ENCODE measurements around the gene NEBL.

NEBL gene

GRCh38 chr10:20863008-20863407, 34.1 kb downstream of the NEBL start:
- no peaks in the 10 kb centered on the region for H3K4me1 ChIP-seq (ENCODE audit: control insufficient read depth, insufficient read depth, low read length)
- H3K27me3 ChIP-seq (ENCODE audit: control insufficient read depth in 1 of 2, insufficient read depth in 2 of 2, low read length in 2 of 2): no peaks in the 10 kb centered on the region
- no peak overlapping the region for H3K9ac ChIP-seq (ENCODE audit: low read length in 2 of 2)
- H3K27ac ChIP-seq (ENCODE audit: low read length): no peak overlapping the region
- H3K4me3 ChIP-seq (ENCODE audit: low read length in 2 of 2): no peak overlapping the region
- no peaks in the 10 kb centered on the region for H3K9me3 ChIP-seq (ENCODE audit: control insufficient read depth in 2 of 2, low read length in 2 of 2)
- H3K36me3 ChIP-seq (ENCODE audit: control insufficient read depth in 2 of 2, insufficient read depth in 2 of 2, low read length in 2 of 2): no peaks in the 10 kb centered on the region

- no peaks in the 10 kb centered on the region for H3K36me3 ChIP-seq (ENCODE audit: control insufficient read depth in 2 of 2, insufficient read depth in 2 of 2, low read length in 2 of 2)
- no peak overlapping the region for H3K9ac ChIP-seq (ENCODE audit: low read length in 2 of 2)
- no peak overlapping the region for H3K4me3 ChIP-seq (ENCODE audit: low read length in 2 of 2)
- no peak overlapping the region for H3K27ac ChIP-seq (ENCODE audit: low read length)
- no peaks in the 10 kb centered on the region for H3K27me3 ChIP-seq (ENCODE audit: control insufficient read depth in 1 of 2, insufficient read depth in 2 of 2, low read length in 2 of 2)
- no peaks in the 10 kb centered on the region for H3K4me1 ChIP-seq (ENCODE audit: control insufficient read depth, insufficient read depth, low read length)
- H3K9me3 ChIP-seq (ENCODE audit: control insufficient read depth in 2 of 2, low read length in 2 of 2): no peaks in the 10 kb centered on the region
These were observed 38.6 kb downstream of the NEBL start for GRCh38 chr10:20858292-20859124.

- Histone ChIP-seq H3K4me3 (ENCODE audit: low read length in 2 of 2) (no peak overlapping the region), H3K9me3 (ENCODE audit: control insufficient read depth in 2 of 2, low read length in 2 of 2) (no peaks in the 10 kb centered on the region), H3K27me3 (ENCODE audit: control insufficient read depth in 1 of 2, insufficient read depth in 2 of 2, low read length in 2 of 2) (no peaks in the 10 kb centered on the region), H3K9ac (ENCODE audit: low read length in 2 of 2) (no peak overlapping the region), H3K4me1 (ENCODE audit: control insufficient read depth, insufficient read depth, low read length) (no peaks in the 10 kb centered on the region), H3K36me3 (ENCODE audit: control insufficient read depth in 2 of 2, insufficient read depth in 2 of 2, low read length in 2 of 2) (no peaks in the 10 kb centered on the region), H3K27ac (ENCODE audit: low read length) (no peak overlapping the region)
These were observed 40.6 kb downstream of the NEBL start for GRCh38 chr10:20856484-20856883.

GRCh38 chr10:20855398-20856038, 41.6 kb downstream of the NEBL start:
- no peaks in the 10 kb centered on the region for H3K4me1 ChIP-seq (ENCODE audit: control insufficient read depth, insufficient read depth, low read length)
- H3K27me3 ChIP-seq (ENCODE audit: control insufficient read depth in 1 of 2, insufficient read depth in 2 of 2, low read length in 2 of 2): no peaks in the 10 kb centered on the region
- H3K9me3 ChIP-seq (ENCODE audit: control insufficient read depth in 2 of 2, low read length in 2 of 2): no peaks in the 10 kb centered on the region
- H3K27ac ChIP-seq (ENCODE audit: low read length): no peak overlapping the region
- H3K36me3 ChIP-seq (ENCODE audit: control insufficient read depth in 2 of 2, insufficient read depth in 2 of 2, low read length in 2 of 2): no peaks in the 10 kb centered on the region
- H3K9ac ChIP-seq (ENCODE audit: low read length in 2 of 2): no peak overlapping the region
- H3K4me3 ChIP-seq (ENCODE audit: low read length in 2 of 2): no peak overlapping the region

- H3K9me3 ChIP-seq (ENCODE audit: control insufficient read depth in 2 of 2, low read length in 2 of 2): no peaks in the 10 kb centered on the region
- no peak overlapping the region for H3K9ac ChIP-seq (ENCODE audit: low read length in 2 of 2)
- H3K36me3 ChIP-seq (ENCODE audit: control insufficient read depth in 2 of 2, insufficient read depth in 2 of 2, low read length in 2 of 2): no peaks in the 10 kb centered on the region
These were observed 43.8 kb downstream of the NEBL start for GRCh38 chr10:20853276-20853675.

GRCh38 chr10:20852303-20852702, 44.8 kb downstream of the NEBL start:
- Histone ChIP-seq H3K9ac (ENCODE audit: low read length in 2 of 2) (no peak overlapping the region), H3K4me3 (ENCODE audit: low read length in 2 of 2) (no peak overlapping the region), H3K4me1 (ENCODE audit: control insufficient read depth, insufficient read depth, low read length) (no peaks in the 10 kb centered on the region), H3K27me3 (ENCODE audit: control insufficient read depth in 1 of 2, insufficient read depth in 2 of 2, low read length in 2 of 2) (no peaks in the 10 kb centered on the region), H3K27ac (ENCODE audit: low read length) (no peak overlapping the region), H3K36me3 (ENCODE audit: control insufficient read depth in 2 of 2, insufficient read depth in 2 of 2, low read length in 2 of 2) (no peaks in the 10 kb centered on the region), H3K9me3 (ENCODE audit: control insufficient read depth in 2 of 2, low read length in 2 of 2) (no peaks in the 10 kb centered on the region)

More at GRCh38 chr10:20853276-20853675, 43.8 kb downstream of the NEBL start:
- no peaks in the 10 kb centered on the region for H3K27me3 ChIP-seq (ENCODE audit: control insufficient read depth in 1 of 2, insufficient read depth in 2 of 2, low read length in 2 of 2)
- H3K4me1 ChIP-seq (ENCODE audit: control insufficient read depth, insufficient read depth, low read length): no peaks in the 10 kb centered on the region
- no peak overlapping the region for H3K4me3 ChIP-seq (ENCODE audit: low read length in 2 of 2)
- H3K27ac ChIP-seq (ENCODE audit: low read length): no peak overlapping the region

GRCh38 chr10:20847512-20847911, 49.6 kb downstream of the NEBL start:
- Histone ChIP-seq H3K4me1 (ENCODE audit: control insufficient read depth, insufficient read depth, low read length) (no peaks in the 10 kb centered on the region), H3K27ac (ENCODE audit: low read length) (no peak overlapping the region), H3K4me3 (ENCODE audit: low read length in 2 of 2) (no peak overlapping the region), H3K9ac (ENCODE audit: low read length in 2 of 2) (no peak overlapping the region), H3K9me3 (ENCODE audit: control insufficient read depth in 2 of 2, low read length in 2 of 2) (no peaks in the 10 kb centered on the region), H3K27me3 (ENCODE audit: control insufficient read depth in 1 of 2, insufficient read depth in 2 of 2, low read length in 2 of 2) (no peaks in the 10 kb centered on the region), H3K36me3 (ENCODE audit: control insufficient read depth in 2 of 2, insufficient read depth in 2 of 2, low read length in 2 of 2) (no peaks in the 10 kb centered on the region)

- Histone ChIP-seq H3K9ac (ENCODE audit: low read length in 2 of 2) (no peak overlapping the region), H3K4me3 (ENCODE audit: low read length in 2 of 2) (no peak overlapping the region), H3K27ac (ENCODE audit: low read length) (no peak overlapping the region), H3K27me3 (ENCODE audit: control insufficient read depth in 1 of 2, insufficient read depth in 2 of 2, low read length in 2 of 2) (no peaks in the 10 kb centered on the region), H3K36me3 (ENCODE audit: control insufficient read depth in 2 of 2, insufficient read depth in 2 of 2, low read length in 2 of 2) (no peaks in the 10 kb centered on the region), H3K4me1 (ENCODE audit: control insufficient read depth, insufficient read depth, low read length) (no peaks in the 10 kb centered on the region), H3K9me3 (ENCODE audit: control insufficient read depth in 2 of 2, low read length in 2 of 2) (no peaks in the 10 kb centered on the region)
These were observed 50.8 kb downstream of the NEBL start for GRCh38 chr10:20846263-20846662.

- Histone ChIP-seq H3K36me3 (ENCODE audit: control insufficient read depth in 2 of 2, insufficient read depth in 2 of 2, low read length in 2 of 2) (no peaks in the 10 kb centered on the region), H3K9me3 (ENCODE audit: control insufficient read depth in 2 of 2, low read length in 2 of 2) (peaks cover 4 to 5% of the 10 kb centered on the region in 2 donors), H3K27ac (ENCODE audit: low read length) (no peak overlapping the region)
These were observed 55.7 kb downstream of the NEBL start for GRCh38 chr10:20841419-20841818.

GRCh38 chr10:20839910-20840309, 57.2 kb downstream of the NEBL start:
- no peaks in the 10 kb centered on the region for H3K27me3 ChIP-seq (ENCODE audit: control insufficient read depth in 1 of 2, insufficient read depth in 2 of 2, low read length in 2 of 2)
- no peak overlapping the region for H3K27ac ChIP-seq (ENCODE audit: low read length)
- H3K4me1 ChIP-seq (ENCODE audit: control insufficient read depth, insufficient read depth, low read length): no peaks in the 10 kb centered on the region
- no peak overlapping the region for H3K4me3 ChIP-seq (ENCODE audit: low read length in 2 of 2)
- H3K9me3 ChIP-seq (ENCODE audit: control insufficient read depth in 2 of 2, low read length in 2 of 2): peaks cover 4 to 5% of the 10 kb centered on the region in 2 donors
- H3K36me3 ChIP-seq (ENCODE audit: control insufficient read depth in 2 of 2, insufficient read depth in 2 of 2, low read length in 2 of 2): no peaks in the 10 kb centered on the region
- H3K9ac ChIP-seq (ENCODE audit: low read length in 2 of 2): no peak overlapping the region

More at GRCh38 chr10:20841419-20841818, 55.7 kb downstream of the NEBL start:
- H3K27me3 ChIP-seq (ENCODE audit: control insufficient read depth in 1 of 2, insufficient read depth in 2 of 2, low read length in 2 of 2): no peaks in the 10 kb centered on the region
- no peak overlapping the region for H3K4me3 ChIP-seq (ENCODE audit: low read length in 2 of 2)
- H3K9ac ChIP-seq (ENCODE audit: low read length in 2 of 2): no peak overlapping the region
- H3K4me1 ChIP-seq (ENCODE audit: control insufficient read depth, insufficient read depth, low read length): no peaks in the 10 kb centered on the region

GRCh38 chr10:20839141-20839540, 58.0 kb downstream of the NEBL start:
- no peaks in the 10 kb centered on the region for H3K4me1 ChIP-seq (ENCODE audit: control insufficient read depth, insufficient read depth, low read length)
- H3K27ac ChIP-seq (ENCODE audit: low read length): no peak overlapping the region
- H3K4me3 ChIP-seq (ENCODE audit: low read length in 2 of 2): no peak overlapping the region
- H3K36me3 ChIP-seq (ENCODE audit: control insufficient read depth in 2 of 2, insufficient read depth in 2 of 2, low read length in 2 of 2): no peaks in the 10 kb centered on the region
- H3K9ac ChIP-seq (ENCODE audit: low read length in 2 of 2): no peak overlapping the region
- H3K9me3 ChIP-seq (ENCODE audit: control insufficient read depth in 2 of 2, low read length in 2 of 2): peaks cover 4 to 5% of the 10 kb centered on the region in 2 donors
- H3K27me3 ChIP-seq (ENCODE audit: control insufficient read depth in 1 of 2, insufficient read depth in 2 of 2, low read length in 2 of 2): no peaks in the 10 kb centered on the region

Data from stomach smooth muscle (tissue), 2 donors.